ENCODE data around the gene PPIL6.

- TF ChIP-seq, protein P1, sequence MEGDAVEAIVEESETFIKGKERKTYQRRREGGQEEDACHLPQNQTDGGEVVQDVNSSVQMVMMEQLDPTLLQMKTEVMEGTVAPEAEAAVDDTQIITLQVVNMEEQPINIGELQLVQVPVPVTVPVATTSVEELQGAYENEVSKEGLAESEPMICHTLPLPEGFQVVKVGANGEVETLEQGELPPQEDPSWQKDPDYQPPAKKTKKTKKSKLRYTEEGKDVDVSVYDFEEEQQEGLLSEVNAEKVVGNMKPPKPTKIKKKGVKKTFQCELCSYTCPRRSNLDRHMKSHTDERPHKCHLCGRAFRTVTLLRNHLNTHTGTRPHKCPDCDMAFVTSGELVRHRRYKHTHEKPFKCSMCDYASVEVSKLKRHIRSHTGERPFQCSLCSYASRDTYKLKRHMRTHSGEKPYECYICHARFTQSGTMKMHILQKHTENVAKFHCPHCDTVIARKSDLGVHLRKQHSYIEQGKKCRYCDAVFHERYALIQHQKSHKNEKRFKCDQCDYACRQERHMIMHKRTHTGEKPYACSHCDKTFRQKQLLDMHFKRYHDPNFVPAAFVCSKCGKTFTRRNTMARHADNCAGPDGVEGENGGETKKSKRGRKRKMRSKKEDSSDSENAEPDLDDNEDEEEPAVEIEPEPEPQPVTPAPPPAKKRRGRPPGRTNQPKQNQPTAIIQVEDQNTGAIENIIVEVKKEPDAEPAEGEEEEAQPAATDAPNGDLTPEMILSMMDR (IDR thresholded peaks at IDR 0.05): no peak
- TF ChIP-seq ZNF263 (CRISPR knock-in tag; IDR thresholded peaks at IDR 0.05; ENCODE audit: low read depth): no peak
- TF ChIP-seq HMGXB4 (CRISPR knock-in tag; IDR thresholded peaks at IDR 0.05): no peak
- TF ChIP-seq, protein P2, sequence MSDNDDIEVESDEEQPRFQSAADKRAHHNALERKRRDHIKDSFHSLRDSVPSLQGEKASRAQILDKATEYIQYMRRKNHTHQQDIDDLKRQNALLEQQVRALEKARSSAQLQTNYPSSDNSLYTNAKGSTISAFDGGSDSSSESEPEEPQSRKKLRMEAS (CRISPR knock-in tag; IDR thresholded peaks at IDR 0.05): no peak
- no peak for TF ChIP-seq TEAD4 (CRISPR knock-in tag; IDR thresholded peaks at IDR 0.05)
- no peak for TF ChIP-seq ZBTB21 (CRISPR knock-in tag; IDR thresholded peaks at IDR 0.05; ENCODE audit: borderline replicate concordance)
- TF ChIP-seq NR2C2 (CRISPR knock-in tag; IDR thresholded peaks at IDR 0.05): no peak
- no peak for TF ChIP-seq CREB1 (CRISPR knock-in tag; IDR thresholded peaks at IDR 0.05)
- TF ChIP-seq MLX (CRISPR knock-in tag; IDR thresholded peaks at IDR 0.05): no peak
- no peak for TF ChIP-seq ZNF512 (CRISPR knock-in tag; IDR thresholded peaks at IDR 0.05; ENCODE audit: borderline replicate concordance)
- TF ChIP-seq ESRRA (CRISPR knock-in tag; IDR thresholded peaks at IDR 0.05; ENCODE audit: borderline replicate concordance): no peak
These were observed 46.5 kb downstream of the PPIL6 start for GRCh38 chr6:109393886-109394281.
